Nephron progenitor cell (in vitro differentiated cells): ENCODE results near the gene NBEA.

ENCODE experiments used
- DNase-seq: peaks from one replicate; pipeline ENCODE4 v3.0.0; 2021
- H3K27ac Mint-ChIP-seq: 2 replicates; pipeline ENCODE4 v1.8.0; 2021; ENCODE audit warnings: mild to moderate bottlenecking, moderate library complexity, mixed read lengths
- H3K27me3 Mint-ChIP-seq: 2 replicates; pipeline ENCODE4 v1.8.0; 2021; ENCODE audit warnings: mild to moderate bottlenecking, low read depth, mixed read lengths; ENCODE audit not compliant: poor library complexity
- H3K36me3 Mint-ChIP-seq: 2 replicates; pipeline ENCODE4 v1.8.0; 2021; ENCODE audit warnings: low read depth, mixed read lengths
- H3K4me1 Mint-ChIP-seq: 2 replicates; pipeline ENCODE4 v1.8.0; 2021; ENCODE audit warnings: mixed read lengths
- H3K4me3 Mint-ChIP-seq: 2 replicates; pipeline ENCODE4 v1.8.0; 2021; ENCODE audit warnings: mild to moderate bottlenecking, moderate library complexity, mixed read lengths
- H3K9me3 Mint-ChIP-seq: 2 replicates; pipeline ENCODE4 v1.8.0; 2021; ENCODE audit warnings: mild to moderate bottlenecking, moderate library complexity, mixed read lengths
- TF ChIP-seq, protein P1 (sequence below): fragments of 200-600 bp; sonication (generic); IDR thresholded peaks from 2 replicates; pipeline ENCODE4 v1.5.0; 2021; ENCODE audit warnings: antibody characterized with exemption

NBEA gene

GRCh38 chr13:35693134-35693784 lies 751.2 kb downstream of the NBEA start:
- TF ChIP-seq, protein P1, sequence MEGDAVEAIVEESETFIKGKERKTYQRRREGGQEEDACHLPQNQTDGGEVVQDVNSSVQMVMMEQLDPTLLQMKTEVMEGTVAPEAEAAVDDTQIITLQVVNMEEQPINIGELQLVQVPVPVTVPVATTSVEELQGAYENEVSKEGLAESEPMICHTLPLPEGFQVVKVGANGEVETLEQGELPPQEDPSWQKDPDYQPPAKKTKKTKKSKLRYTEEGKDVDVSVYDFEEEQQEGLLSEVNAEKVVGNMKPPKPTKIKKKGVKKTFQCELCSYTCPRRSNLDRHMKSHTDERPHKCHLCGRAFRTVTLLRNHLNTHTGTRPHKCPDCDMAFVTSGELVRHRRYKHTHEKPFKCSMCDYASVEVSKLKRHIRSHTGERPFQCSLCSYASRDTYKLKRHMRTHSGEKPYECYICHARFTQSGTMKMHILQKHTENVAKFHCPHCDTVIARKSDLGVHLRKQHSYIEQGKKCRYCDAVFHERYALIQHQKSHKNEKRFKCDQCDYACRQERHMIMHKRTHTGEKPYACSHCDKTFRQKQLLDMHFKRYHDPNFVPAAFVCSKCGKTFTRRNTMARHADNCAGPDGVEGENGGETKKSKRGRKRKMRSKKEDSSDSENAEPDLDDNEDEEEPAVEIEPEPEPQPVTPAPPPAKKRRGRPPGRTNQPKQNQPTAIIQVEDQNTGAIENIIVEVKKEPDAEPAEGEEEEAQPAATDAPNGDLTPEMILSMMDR = no peak
- Mint-ChIP-seq H3K36me3 (no peaks in the 10 kb centered on the region), H3K4me1 (peaks cover 28% of the 10 kb centered on the region), H3K9me3 (peaks cover 4% of the 10 kb centered on the region), H3K27me3 (peaks cover 4% of the 10 kb centered on the region), H3K4me3 (no peak overlapping the region), H3K27ac (no peak overlapping the region)
- DNase-seq = no peak

DNA sequence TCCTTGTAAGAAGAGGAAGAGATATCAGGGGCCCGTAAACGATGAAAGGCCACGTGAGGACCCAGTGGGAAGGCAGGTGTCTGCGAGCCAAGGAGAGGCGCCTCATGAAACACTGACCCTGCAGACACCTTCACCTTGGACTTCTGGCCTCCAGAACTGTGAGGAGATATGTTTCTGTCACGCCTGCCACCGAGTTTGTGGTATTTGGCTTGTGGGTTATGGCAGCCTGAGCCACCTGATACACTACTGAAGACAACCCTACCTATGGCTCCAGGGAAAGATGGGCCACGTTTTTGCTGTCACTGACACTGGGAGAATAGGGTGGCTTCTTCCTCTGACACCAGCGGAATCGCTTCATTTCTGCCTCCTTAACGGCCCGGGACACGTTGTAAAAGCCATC lies 752.0 kb downstream of the NBEA start:
- Mint-ChIP-seq H3K9me3 (peaks cover 4% of the 10 kb centered on the region), H3K4me3 (no peak overlapping the region), H3K36me3 (no peaks in the 10 kb centered on the region), H3K27me3 (peaks cover 8% of the 10 kb centered on the region), H3K27ac (no peak overlapping the region), H3K4me1 (peaks cover 31% of the 10 kb centered on the region)
- DNase-seq = no peak
- TF ChIP-seq, protein P1 = no peak

GRCh38 chr13:35694549-35695447 lies 752.7 kb downstream of the NBEA start:
- Mint-ChIP-seq H3K9me3 (peaks cover 4% of the 10 kb centered on the region), H3K27me3 (peaks cover 8% of the 10 kb centered on the region), H3K36me3 (no peaks in the 10 kb centered on the region), H3K4me1 (peaks cover 39% of the 10 kb centered on the region), H3K27ac (no peak overlapping the region), H3K4me3 (no peak overlapping the region)
- DNase-seq = no peak
- TF ChIP-seq, protein P1 = no peak

GRCh38 chr13:35695448-35695770 lies 753.3 kb downstream of the NBEA start:
- no peak overlapping the region for H3K27ac Mint-ChIP-seq
- peaks cover 8% of the 10 kb centered on the region for H3K27me3 Mint-ChIP-seq
- TF ChIP-seq, protein P1 = no peak
- H3K4me3 Mint-ChIP-seq = no peak overlapping the region
- peaks cover 45% of the 10 kb centered on the region for H3K4me1 Mint-ChIP-seq
- no peak for DNase-seq
- H3K9me3 Mint-ChIP-seq = peaks cover 4% of the 10 kb centered on the region
- H3K36me3 Mint-ChIP-seq = no peaks in the 10 kb centered on the region

- DNase-seq = no peak
- H3K4me3 Mint-ChIP-seq = no peak overlapping the region
Observed at GRCh38 chr13:35697186-35697730, 755.2 kb downstream of the NBEA start.

More at GRCh38 chr13:35697186-35697730, 755.2 kb downstream of the NBEA start:
- Mint-ChIP-seq H3K36me3 (no peaks in the 10 kb centered on the region), H3K4me1 (peaks cover 53% of the 10 kb centered on the region), H3K27me3 (peaks cover 8% of the 10 kb centered on the region), H3K9me3 (peaks cover 4% of the 10 kb centered on the region), H3K27ac (no peak overlapping the region)
- TF ChIP-seq, protein P1 = no peak
